ENCODE measurements around the gene KLK7. TPM values are rescaled to one million over a fixed set of nuclear protein-coding genes. Genes with fewer than 3 reads are reported as not detected.
A peak's percentile ranks its signal among the peaks of the same experiment; 100 is the strongest.
"Not testable (repeated sequence)": the region's sequence is repeated elsewhere in the genome, so short reads cannot be mapped to it uniquely, and the experiment has no call there.

The KLK7 gene
- total and polyA plus RNA-seq, 4 donors, result 0.16 to 0.72 (median 0.44) TPM

GRCh38 chr19:51002089-51002532 is 18.4 kb upstream of the KLK7 start:
- Histone ChIP-seq H3K4me1 (ENCODE audit: control insufficient read depth, insufficient read depth, low read length) (peaks cover 3% of the 10 kb centered on the region), H3K4me3 (ENCODE audit: low read depth, low read length) (no peak overlapping the region), H3K36me3 (ENCODE audit: control insufficient read depth, insufficient read depth, low read length) (no peaks in the 10 kb centered on the region), H3K27ac (ENCODE audit: low read depth, low read length) (no peak overlapping the region), H3K9me3 (ENCODE audit: control insufficient read depth, insufficient read depth, low read length) (no peaks in the 10 kb centered on the region), H3K27me3 (ENCODE audit: control insufficient read depth, insufficient read depth, low read length) (peaks cover 29% of the 10 kb centered on the region)
- DNase-seq (ENCODE audit: low read depth in 4 of 6, low spot score in 6 of 6), result no peak
- WGBS (ENCODE audit: insufficient coverage), result 38% methylated on average over 8 of the region's 12 CpGs

- H3K27me3 ChIP-seq (ENCODE audit: control insufficient read depth, insufficient read depth, low read length), result peaks cover 24% of the 10 kb centered on the region
- H3K4me3 ChIP-seq (ENCODE audit: low read depth, low read length), result no peak within 1 kb of the TSS
- H3K27ac ChIP-seq (ENCODE audit: low read depth, low read length), result no peak within 1 kb of the TSS
- H3K9me3 ChIP-seq (ENCODE audit: control insufficient read depth, insufficient read depth, low read length), result no peaks in the 10 kb centered on the region
- no peaks in the 10 kb centered on the region for H3K36me3 ChIP-seq (ENCODE audit: control insufficient read depth, insufficient read depth, low read length)
- WGBS (ENCODE audit: insufficient coverage), result 18% methylated on average over 3 of the region's 7 CpGs
- DNase-seq (ENCODE audit: low read depth in 4 of 6, low spot score in 6 of 6), result no peak
- peaks cover 3% of the 10 kb centered on the region for H3K4me1 ChIP-seq (ENCODE audit: control insufficient read depth, insufficient read depth, low read length)
Observed at GRCh38 chr19:51001515-51001914, 17.8 kb upstream of the KLK7 start, which contains the start of gene KLK8. KLK8 (minus strand) TSS chr19:51001604; CDS start chr19:51001167, 437 bp downstream.

DNA sequence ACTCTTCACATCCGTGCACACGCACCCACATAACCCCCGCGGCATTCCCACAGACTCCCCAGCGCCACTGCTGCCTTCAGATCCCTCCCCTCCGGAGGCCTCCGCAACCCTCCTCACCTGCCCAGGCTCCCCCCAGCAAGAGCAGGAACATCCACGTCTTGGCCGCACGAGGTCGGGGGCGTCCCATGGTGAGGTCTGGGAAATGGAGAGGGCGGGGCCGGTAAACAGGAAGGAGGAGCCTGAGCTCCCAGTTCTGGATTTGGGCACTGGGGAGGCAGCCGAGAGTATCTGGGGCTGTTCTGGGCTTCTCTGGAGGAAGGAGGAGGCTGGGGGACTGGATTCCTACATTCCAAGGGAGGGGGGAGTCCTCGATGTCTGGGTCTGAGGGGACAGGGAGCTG is 17.3 kb upstream of the KLK7 start:
- no peak overlapping the region for H3K27ac ChIP-seq (ENCODE audit: low read depth, low read length)
- H3K36me3 ChIP-seq (ENCODE audit: control insufficient read depth, insufficient read depth, low read length), result no peaks in the 10 kb centered on the region
- DNase-seq (ENCODE audit: low read depth in 4 of 6, low spot score in 6 of 6), result no peak
- H3K9me3 ChIP-seq (ENCODE audit: control insufficient read depth, insufficient read depth, low read length), result no peaks in the 10 kb centered on the region
- peaks cover 23% of the 10 kb centered on the region for H3K27me3 ChIP-seq (ENCODE audit: control insufficient read depth, insufficient read depth, low read length)
- H3K4me1 ChIP-seq (ENCODE audit: control insufficient read depth, insufficient read depth, low read length), result peaks cover 3% of the 10 kb centered on the region
- 34% methylated on average over 13 of the region's 16 CpGs for WGBS (ENCODE audit: insufficient coverage)
- no peak overlapping the region for H3K4me3 ChIP-seq (ENCODE audit: low read depth, low read length)

GRCh38 chr19:51000426-51000825 is 16.7 kb upstream of the KLK7 start:
- Histone ChIP-seq H3K27me3 (ENCODE audit: control insufficient read depth, insufficient read depth, low read length) (peaks cover 23% of the 10 kb centered on the region), H3K4me3 (ENCODE audit: low read depth, low read length) (no peak overlapping the region), H3K27ac (ENCODE audit: low read depth, low read length) (no peak overlapping the region), H3K4me1 (ENCODE audit: control insufficient read depth, insufficient read depth, low read length) (peaks cover 3% of the 10 kb centered on the region), H3K9me3 (ENCODE audit: control insufficient read depth, insufficient read depth, low read length) (no peaks in the 10 kb centered on the region), H3K36me3 (ENCODE audit: control insufficient read depth, insufficient read depth, low read length) (no peaks in the 10 kb centered on the region)
- no peak for DNase-seq (ENCODE audit: low read depth in 4 of 6, low spot score in 6 of 6)
- WGBS (ENCODE audit: insufficient coverage), result 90% methylated on average over 10 of the region's 10 CpGs

DNA sequence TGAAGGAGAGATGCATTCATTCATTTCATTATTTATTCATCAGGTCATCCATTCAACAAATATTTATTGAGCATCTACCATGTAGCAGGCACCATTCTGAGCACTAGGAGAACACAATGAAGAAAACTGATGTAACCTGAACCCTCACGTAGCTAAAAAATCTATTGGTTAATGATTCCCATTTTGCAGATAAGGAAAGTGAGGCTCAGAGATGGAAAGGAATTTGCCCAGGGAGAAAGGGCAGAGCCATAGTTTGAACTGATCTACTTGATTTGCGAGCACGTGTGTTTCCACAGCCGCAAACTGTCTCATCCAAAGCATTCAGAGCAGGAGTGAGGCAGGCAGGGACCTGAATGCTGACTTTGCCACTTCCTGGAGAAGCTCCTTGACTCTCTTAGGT is 15.0 kb upstream of the KLK7 start:
- no peak for DNase-seq (ENCODE audit: low read depth in 4 of 6, low spot score in 6 of 6)
- WGBS (ENCODE audit: insufficient coverage), result 94% methylated on average over 4 of the region's 4 CpGs
- Histone ChIP-seq H3K9me3 (ENCODE audit: control insufficient read depth, insufficient read depth, low read length) (no peaks in the 10 kb centered on the region), H3K27ac (ENCODE audit: low read depth, low read length) (no peak overlapping the region), H3K4me3 (ENCODE audit: low read depth, low read length) (no peak overlapping the region), H3K27me3 (ENCODE audit: control insufficient read depth, insufficient read depth, low read length) (peaks cover 23% of the 10 kb centered on the region), H3K36me3 (ENCODE audit: control insufficient read depth, insufficient read depth, low read length) (no peaks in the 10 kb centered on the region), H3K4me1 (ENCODE audit: control insufficient read depth, insufficient read depth, low read length) (peaks cover 3% of the 10 kb centered on the region)

GRCh38 chr19:50998061-50998460 is 14.3 kb upstream of the KLK7 start:
- H3K4me3 ChIP-seq (ENCODE audit: low read depth, low read length), result no peak overlapping the region
- DNase-seq (ENCODE audit: low read depth in 4 of 6, low spot score in 6 of 6), result no peak

GRCh38 chr19:50994129-50994528 is 10.4 kb upstream of the KLK7 start:
- peak in 1 of 6 donors; percentile 20 for DNase-seq (ENCODE audit: low read depth in 4 of 6, low spot score in 6 of 6)
- no peaks in the 10 kb centered on the region for H3K4me1 ChIP-seq (ENCODE audit: control insufficient read depth, insufficient read depth, low read length)
- no peak overlapping the region for H3K4me3 ChIP-seq (ENCODE audit: low read depth, low read length)
- no CpG with 5 or more reads among the region's 2 CpGs for WGBS (ENCODE audit: insufficient coverage)
- no peaks in the 10 kb centered on the region for H3K9me3 ChIP-seq (ENCODE audit: control insufficient read depth, insufficient read depth, low read length)
- no peak overlapping the region for H3K27ac ChIP-seq (ENCODE audit: low read depth, low read length)
- H3K27me3 ChIP-seq (ENCODE audit: control insufficient read depth, insufficient read depth, low read length), result no peaks in the 10 kb centered on the region
- no peaks in the 10 kb centered on the region for H3K36me3 ChIP-seq (ENCODE audit: control insufficient read depth, insufficient read depth, low read length)

More at GRCh38 chr19:50998061-50998460, 14.3 kb upstream of the KLK7 start:
- 58% methylated on average over 2 of the region's 5 CpGs for WGBS (ENCODE audit: insufficient coverage)
- no peaks in the 10 kb centered on the region for H3K36me3 ChIP-seq (ENCODE audit: control insufficient read depth, insufficient read depth, low read length)
- H3K27ac ChIP-seq (ENCODE audit: low read depth, low read length), result no peak overlapping the region
- peaks cover 23% of the 10 kb centered on the region for H3K27me3 ChIP-seq (ENCODE audit: control insufficient read depth, insufficient read depth, low read length)
- H3K9me3 ChIP-seq (ENCODE audit: control insufficient read depth, insufficient read depth, low read length), result no peaks in the 10 kb centered on the region
- peaks cover 3% of the 10 kb centered on the region for H3K4me1 ChIP-seq (ENCODE audit: control insufficient read depth, insufficient read depth, low read length)

- 63% methylated on average over 2 of the region's 2 CpGs for WGBS (ENCODE audit: insufficient coverage)
- Histone ChIP-seq H3K4me3 (ENCODE audit: low read depth, low read length) (no peak overlapping the region), H3K27me3 (ENCODE audit: control insufficient read depth, insufficient read depth, low read length) (no peaks in the 10 kb centered on the region), H3K9me3 (ENCODE audit: control insufficient read depth, insufficient read depth, low read length) (no peaks in the 10 kb centered on the region), H3K4me1 (ENCODE audit: control insufficient read depth, insufficient read depth, low read length) (no peaks in the 10 kb centered on the region), H3K27ac (ENCODE audit: low read depth, low read length) (no peak overlapping the region), H3K36me3 (ENCODE audit: control insufficient read depth, insufficient read depth, low read length) (no peaks in the 10 kb centered on the region)
- no peak for DNase-seq (ENCODE audit: low read depth in 4 of 6, low spot score in 6 of 6)
Observed at GRCh38 chr19:50992666-50993035, 8.9 kb upstream of the KLK7 start.

DNA sequence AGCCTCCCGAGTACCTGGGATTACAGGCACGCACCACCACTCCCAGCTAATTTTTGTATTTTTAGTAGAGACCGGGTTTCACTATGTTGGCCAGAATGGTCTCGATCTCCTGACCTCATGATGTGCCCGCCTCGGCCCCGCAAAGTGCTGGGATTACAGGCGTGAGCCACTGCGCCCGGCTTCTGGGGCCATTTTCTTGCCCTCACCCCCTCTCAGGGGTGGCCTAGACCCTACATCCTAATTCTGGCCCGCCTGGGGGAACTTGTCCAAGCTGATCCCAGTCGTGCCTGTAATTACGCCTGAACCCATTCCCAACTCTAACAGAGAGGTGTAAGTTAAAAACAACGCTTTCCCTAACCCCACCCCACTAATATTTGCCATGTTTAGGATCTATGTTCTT is 699 bp upstream of the KLK7 start:
- 90% methylated on average over 9 of the region's 14 CpGs for WGBS (ENCODE audit: insufficient coverage)
- H3K27ac ChIP-seq (ENCODE audit: low read depth, low read length); H3K9me3 ChIP-seq (ENCODE audit: control insufficient read depth, insufficient read depth, low read length); H3K36me3 ChIP-seq (ENCODE audit: control insufficient read depth, insufficient read depth, low read length); H3K4me3 ChIP-seq (ENCODE audit: low read depth, low read length); DNase-seq (ENCODE audit: low read depth in 4 of 6, low spot score in 6 of 6); H3K4me1 ChIP-seq (ENCODE audit: control insufficient read depth, insufficient read depth, low read length): not testable (repeated sequence)
- H3K27me3 ChIP-seq (ENCODE audit: control insufficient read depth, insufficient read depth, low read length), result peaks cover 14% of the 10 kb centered on the region

DNA sequence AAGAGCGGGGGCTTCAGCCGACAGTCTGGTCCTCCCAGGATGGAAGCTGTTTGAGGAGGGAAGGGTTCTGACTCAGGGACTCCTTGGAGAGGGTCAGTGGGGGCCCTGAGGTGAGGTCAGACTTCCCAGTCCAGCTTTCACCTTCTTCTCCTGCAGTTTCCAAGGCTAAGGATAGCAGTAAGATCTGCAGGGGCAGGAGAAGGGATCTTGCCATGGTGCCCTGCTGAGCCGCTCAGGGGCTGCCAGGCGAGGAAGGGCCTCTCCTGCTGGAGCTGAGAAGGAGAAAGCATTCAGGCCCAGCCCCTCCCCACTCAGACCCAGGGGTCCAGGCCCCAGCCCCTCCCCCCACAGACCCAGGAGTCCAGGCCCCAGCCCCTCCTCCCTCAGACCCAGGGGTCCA is 1.5 kb downstream of the KLK7 start:
- DNase-seq (ENCODE audit: low read depth in 4 of 6, low spot score in 6 of 6), result no peak
- H3K36me3 ChIP-seq (ENCODE audit: control insufficient read depth, insufficient read depth, low read length), result no peaks in the 10 kb centered on the region
- H3K27ac ChIP-seq (ENCODE audit: low read depth, low read length), result no peak overlapping the region
- WGBS (ENCODE audit: insufficient coverage), result 63% methylated on average over 3 of the region's 4 CpGs
- no peaks in the 10 kb centered on the region for H3K9me3 ChIP-seq (ENCODE audit: control insufficient read depth, insufficient read depth, low read length)
- H3K27me3 ChIP-seq (ENCODE audit: control insufficient read depth, insufficient read depth, low read length), result peaks cover 14% of the 10 kb centered on the region
- no peak overlapping the region for H3K4me3 ChIP-seq (ENCODE audit: low read depth, low read length)
- peaks cover 2% of the 10 kb centered on the region for H3K4me1 ChIP-seq (ENCODE audit: control insufficient read depth, insufficient read depth, low read length)

All from spinal cord (tissue), 10 donors.